UCSD-AML1 (cell line): ENCODE results near the gene HABP2.

Source experiments
- DNase-seq: peaks from one replicate; lab custom pipeline; 2025; ENCODE audit not compliant: unreplicated experiment; lab: John Stamatoyannopoulos, UW

The HABP2 gene

DNA sequence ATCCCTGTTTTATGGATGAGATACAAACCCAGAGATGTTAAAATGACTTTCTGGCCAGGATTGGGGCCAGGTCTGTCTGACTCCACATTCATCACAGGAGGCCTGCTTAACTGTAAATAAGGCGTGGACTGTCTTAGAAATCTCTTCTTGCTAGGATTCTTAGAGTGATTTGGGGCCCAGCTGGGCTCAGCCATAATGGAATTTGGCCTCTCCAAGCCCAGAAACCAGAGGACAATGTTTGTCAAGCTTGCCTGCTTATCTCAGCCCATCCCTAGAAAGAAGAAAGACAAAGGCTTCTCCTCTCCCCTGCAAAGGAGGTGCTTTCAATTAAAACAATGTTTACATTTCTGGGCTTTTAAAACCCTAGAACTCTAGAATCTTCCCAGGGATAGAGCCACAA lies 2.9 kb downstream of the HABP2 start:
- no peak for DNase-seq

DNA sequence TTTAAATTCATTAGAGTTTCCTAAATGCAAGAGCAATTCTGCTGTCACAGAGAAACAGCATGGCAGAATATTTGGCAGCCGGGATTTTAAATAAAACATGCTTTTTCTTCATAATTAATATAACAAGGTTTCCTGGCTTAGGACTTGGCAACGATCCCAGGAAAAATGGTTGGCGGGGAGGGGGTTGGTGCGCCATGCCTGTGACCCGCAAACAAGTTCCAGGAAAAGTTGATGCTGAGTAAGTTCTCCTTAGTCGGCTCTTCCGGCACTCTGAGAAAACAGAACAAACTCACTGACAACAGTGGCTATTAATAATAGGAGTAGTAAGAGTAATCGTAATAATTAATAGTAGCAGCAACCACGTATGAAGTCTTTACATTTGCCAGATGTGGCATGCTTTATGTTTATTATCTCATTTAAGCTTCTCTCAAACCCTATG lies 4.6 kb downstream of the HABP2 start:
- peak; percentile 62 for DNase-seq

DNA sequence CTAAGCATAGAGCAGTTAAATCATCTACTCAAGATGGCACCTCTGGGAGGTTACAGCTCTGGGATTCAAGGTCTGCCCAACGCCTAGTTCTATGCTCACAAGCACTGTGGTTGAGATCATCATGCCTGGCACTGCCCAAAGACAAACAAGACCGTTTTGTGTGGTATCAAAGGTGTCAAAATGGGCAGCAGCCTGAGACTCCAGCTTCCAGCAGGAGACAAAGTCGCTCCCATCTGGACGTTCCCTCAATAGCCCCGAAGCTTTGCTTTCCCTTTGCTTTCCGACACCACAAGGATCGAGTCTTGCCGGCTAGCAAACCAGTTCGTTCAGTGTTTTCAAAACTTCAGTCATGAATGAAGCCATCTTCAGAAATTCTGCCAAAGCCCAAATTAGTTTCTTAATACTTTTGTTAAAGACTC lies 5.1 kb downstream of the HABP2 start:
- DNase-seq: no peak

DNA sequence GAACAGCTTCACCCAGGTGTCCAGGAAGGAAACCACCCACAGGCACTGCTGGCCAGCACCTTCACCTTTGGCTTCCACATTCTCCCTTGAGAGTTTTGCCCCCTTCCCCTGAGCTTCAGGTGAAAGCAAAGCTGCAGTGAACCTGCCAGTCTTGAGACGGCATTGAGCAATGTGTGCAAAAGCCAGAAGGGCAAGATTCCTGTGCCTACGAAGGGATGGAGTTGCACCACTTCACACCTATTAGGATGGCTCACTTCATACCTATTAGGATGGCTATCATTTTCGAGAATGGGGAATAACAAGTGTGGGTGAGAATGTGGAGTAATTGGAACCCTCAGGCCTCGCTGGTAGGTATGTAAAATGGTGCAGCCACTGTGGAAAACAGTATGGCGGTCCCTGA lies 7.2 kb downstream of the HABP2 start:
- DNase-seq: no peak

DNA sequence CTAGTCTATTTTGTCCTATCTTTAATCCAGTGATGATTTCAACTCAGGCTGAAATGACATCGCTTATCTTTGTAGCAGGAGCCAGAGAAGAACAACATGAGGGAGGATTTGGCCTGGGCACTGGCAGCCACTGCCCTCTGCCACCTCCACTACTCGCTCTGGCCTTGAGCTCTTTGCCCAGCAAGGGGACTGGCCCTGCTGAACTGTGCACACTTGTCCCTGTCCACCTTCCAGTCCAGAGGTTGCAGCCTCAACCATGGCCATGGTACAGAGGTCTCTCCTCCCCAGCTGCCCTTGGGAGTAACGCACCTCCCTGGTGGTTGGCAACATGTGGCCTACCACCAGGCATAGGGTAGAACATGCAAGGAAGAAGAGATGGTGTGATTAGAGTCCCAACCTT lies 8.4 kb downstream of the HABP2 start:
- DNase-seq: no peak

DNA sequence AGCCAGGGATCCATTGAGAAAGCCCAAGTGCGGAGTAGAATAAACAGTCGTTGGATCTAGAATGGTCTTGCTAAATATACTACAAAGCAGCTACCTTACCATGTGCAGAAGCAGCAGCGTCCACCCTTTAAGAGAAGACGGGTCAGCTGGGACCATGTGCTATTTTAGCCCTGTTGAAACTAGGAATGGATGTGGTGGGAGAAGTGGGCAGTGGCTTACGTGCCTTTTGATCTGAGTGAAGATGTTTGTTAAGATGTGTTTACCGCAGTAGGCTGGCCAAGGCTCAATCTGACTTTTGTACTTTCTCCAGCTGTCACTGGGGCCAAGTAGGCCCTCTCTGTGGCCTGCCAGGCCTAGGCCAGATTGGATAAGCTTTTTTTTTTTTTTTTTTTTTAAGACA lies 9.2 kb downstream of the HABP2 start:
- no peak for DNase-seq

DNA sequence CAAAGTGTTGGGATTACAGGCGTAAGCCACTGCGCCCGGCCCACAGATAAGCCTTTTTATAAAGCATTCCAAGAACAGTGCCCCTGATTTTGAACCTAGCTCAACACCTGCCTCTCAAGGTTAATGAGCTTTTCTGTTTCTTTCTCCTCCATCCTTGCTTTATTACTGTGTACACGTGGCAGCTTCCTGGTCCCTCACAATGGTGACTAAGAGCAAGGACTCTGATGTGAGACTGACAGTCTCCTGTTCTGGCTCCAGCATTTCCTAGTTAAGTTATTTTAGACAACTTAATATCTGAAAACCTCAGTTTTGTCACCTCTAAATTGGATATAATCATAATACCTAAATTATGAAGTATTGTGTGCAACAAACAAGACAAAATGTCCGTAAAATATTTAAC lies 9.9 kb downstream of the HABP2 start:
- no peak for DNase-seq

DNA sequence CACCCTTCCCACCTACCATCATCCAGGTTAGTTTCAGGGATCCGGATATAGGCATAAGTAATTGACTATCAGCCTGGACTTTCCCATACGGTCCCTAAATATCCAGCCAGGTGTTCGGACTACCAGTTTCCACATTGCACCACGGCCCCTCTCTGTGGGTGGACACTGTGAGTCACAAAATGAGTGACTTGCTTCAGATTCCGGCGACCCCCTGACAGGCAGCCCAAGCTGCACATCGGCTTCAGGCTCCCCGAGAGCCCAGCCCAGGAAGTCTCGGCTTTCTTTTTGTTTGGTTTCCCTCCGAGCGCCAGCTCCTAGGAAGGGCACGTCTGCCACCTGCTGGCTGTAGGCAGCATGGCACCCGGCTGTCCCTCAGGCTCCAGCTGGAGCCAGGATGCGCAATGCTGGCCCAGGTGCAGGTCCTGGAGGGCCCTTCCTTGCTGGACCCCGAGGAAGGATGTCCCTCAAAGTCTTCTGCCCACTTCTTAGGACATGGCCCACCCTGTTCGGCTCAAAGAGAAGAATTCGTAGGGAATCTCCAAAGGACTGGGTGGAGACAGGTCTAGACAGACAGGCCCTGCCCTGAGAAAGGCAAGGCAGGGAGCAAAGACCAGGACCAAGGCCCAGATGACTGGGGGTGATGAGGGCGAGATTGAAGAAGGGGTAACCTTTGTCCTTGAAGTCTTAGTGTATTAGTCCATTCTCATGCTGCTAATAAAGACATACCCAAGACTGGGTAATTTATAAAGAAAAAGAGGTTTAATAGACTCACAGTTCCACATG lies 10.6 kb downstream of the HABP2 start:
- peak; percentile 80 for DNase-seq

DNA sequence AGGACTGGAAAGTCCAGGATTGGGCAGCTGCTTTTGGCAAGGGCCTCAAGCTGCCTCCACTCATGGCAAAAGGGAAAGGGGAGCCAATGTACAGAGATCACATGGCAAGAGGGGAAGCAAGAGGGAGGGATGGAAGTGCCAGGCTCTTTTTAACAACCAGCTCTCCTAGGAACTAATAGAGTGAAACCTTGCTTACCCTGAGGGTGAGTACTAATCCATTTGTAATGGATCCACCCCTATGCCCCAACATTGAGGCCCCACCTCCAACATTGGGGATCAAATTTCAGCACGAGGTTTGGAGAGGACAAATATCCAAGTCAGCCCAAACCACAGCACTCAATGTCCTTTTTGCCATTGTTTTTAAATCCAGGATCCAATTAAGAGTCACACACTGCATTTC lies 12.5 kb downstream of the HABP2 start:
- no peak for DNase-seq

DNA sequence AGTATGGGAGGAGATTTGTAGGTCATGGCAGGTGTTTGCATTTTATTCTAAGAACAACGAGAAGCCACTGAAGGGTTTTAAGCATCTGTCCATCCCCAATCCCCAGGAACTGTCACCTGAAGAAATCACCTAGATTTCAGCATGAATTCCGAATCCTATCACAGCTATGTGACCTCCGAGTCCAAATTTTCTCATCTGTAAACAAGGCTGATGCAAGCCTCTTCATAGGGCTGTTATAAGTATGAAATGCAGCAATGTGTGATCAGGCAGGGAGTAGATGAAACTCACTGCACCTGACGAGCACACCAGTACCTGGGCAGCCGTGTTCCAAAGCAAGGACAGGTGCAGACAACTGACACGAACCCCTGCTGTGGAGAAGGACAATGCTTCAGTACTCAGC lies 14.0 kb downstream of the HABP2 start:
- no peak for DNase-seq

DNA sequence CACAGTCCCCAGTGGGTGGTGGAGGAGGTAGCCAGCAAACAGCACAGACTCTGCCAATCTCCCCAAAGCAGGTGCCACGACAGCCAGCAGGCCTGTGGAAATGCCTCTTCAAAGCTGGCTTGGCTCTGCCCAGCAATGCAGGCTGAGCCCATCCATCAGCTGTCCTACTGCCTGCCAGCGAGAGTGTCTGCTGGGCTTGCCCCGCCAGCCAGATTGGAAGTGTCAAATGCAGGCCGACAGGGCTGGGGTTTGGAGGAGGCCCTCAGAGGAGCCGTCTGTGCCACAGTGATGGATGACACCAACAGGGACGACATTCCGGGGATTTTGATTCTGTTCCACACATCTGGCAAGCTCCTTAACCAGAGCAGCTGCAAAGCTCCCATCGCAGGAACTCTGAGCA lies 16.7 kb downstream of the HABP2 start:
- no peak for DNase-seq

DNA sequence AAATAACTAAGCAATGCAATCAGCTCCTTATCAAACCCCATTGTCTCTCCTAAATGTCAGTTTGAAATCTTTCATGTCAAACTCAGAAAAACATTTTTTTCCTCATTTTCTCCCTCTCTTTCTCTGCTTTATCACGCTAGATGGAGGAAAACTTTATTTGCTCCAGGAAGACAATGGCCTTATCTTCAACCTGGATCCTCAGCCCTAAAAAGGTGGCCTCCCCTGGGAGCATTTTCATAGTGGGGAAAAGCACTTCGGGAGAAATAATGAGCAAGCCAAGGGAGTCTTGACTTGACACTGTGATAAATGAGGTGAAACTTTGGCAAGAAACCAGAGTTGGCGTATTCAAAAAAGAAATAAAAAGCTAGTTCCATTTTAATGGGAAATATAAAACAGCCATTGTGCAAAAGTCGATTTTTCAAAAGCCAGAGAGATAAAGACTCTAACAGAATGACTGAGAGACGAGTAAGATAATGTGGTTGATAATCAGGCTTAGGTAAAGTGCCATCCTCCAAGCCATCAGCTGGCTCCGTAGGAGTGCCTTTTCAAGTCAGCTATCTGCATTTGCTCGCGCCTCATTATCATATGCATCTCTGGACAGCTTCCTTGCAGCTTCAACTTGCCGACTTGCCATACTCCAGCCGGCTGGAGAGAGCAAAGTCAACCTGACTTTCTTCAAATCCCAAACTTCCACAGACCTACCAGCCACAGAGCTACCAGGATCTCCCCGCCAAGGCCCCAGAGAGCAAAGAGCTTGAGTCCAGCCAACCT lies 19.9 kb downstream of the HABP2 start:
- DNase-seq: no peak

DNA sequence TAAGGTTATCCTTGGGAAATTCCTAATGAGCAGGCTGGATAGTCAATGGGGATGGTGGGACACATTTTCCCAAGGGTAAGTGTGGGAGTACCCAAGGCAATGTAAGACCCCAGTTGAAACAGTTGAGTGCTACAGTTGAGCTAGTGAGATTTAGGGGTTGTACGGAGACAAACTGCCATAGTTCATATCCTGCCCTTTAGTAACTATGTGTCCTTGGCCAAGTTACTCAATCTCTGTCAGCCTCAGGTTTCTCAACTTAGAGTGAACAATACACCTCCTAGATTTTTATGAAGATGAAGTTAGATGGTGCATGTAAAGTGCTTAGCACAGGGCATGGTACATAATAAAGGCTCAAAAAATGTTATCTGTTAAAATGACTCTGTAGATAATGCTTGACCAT lies 20.5 kb downstream of the HABP2 start:
- no peak for DNase-seq

DNA sequence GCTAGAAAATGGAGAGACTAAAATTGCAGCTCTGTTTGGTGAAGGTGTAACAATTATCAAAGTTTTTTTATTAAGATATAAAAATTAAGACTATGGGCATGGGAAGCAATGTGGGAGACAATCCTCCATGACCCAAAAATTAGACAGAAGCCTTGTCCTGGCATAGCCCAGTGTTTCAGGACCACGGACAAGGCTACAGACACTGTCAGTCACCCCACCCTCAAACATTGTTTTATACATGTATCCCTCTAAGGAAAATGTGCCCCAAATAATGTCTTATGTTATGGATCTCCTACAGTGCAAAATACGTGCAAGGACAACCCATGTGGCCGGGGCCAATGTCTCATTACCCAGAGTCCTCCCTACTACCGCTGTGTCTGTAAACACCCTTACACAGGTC lies 24.0 kb downstream of the HABP2 start:
- no peak for DNase-seq

DNA sequence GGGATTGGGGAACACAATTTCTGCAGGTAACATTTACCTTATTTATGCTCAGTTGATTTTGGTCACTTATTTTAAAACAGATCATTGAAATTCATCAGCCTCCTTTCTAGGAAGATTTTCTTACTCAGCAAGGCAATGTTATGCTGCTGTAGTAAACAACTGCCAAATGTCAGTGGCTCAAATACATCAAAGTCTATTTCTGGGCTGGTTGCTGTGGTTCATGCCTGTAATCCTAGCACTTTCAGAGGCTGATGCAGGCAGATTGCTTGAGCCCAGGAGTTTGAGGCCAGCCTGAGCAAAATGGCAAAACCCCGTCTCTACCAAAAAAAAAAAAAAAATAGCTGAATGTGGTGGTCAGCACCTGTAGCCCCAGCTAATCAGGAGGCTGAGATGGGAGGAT lies 25.9 kb downstream of the HABP2 start:
- DNase-seq: no peak

DNA sequence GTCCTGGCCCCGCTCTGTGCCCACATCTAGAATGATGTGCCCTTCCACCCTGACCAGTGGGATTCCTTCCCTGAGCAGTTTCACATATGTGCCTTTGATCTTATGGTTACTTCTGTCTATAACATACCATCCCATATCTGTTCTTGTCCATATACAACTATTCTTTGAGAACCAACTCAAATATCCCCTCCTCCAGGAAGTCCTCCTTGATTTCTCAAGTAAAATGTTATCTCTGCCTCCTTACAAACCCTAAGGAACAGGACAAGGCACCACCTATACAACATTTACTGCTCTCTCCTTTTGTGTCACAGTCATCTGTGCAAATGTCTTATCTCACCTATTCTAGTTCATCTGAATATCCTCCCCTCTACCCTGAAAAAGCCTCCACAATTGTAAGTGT lies 28.2 kb downstream of the HABP2 start:
- no peak for DNase-seq

DNA sequence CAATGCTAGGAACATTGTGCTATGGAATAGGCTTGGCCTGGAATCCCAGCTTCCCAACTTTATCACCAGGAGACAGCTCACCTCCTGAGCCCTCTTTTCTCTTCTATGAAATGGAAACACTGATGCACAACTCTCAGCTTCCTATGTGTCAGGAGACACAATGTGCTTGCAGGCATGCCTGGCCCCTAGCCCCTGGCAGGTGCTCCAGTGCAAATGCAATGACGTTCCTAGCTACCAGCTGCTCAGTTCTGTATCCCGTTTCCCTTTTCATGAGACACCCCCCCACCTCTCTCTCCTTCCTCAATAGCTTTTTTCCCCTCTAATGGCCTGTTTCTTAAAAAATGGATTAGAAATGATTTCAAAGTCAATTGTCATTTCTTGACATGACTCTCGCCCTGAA lies 30.7 kb downstream of the HABP2 start:
- DNase-seq: no peak

DNA sequence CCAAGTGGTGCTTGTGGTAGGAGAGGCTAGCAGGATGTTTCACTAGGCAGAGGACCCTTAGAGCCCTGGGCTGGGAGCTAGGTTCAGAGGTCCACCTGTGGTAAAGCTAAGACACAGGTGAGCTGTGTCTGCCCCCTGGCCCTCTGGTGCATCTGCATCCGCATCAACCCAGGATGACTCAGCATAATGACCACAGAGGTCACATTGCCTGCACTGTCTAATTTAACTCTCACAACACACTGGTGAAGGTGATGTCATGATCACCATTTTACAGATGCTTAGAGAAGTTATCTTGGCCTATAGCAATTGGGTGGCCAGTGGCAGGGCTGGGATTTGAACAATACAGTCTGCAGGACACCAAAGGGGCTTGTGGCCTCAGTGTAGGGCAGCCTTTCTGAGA lies 33.1 kb downstream of the HABP2 start:
- no peak for DNase-seq

DNA sequence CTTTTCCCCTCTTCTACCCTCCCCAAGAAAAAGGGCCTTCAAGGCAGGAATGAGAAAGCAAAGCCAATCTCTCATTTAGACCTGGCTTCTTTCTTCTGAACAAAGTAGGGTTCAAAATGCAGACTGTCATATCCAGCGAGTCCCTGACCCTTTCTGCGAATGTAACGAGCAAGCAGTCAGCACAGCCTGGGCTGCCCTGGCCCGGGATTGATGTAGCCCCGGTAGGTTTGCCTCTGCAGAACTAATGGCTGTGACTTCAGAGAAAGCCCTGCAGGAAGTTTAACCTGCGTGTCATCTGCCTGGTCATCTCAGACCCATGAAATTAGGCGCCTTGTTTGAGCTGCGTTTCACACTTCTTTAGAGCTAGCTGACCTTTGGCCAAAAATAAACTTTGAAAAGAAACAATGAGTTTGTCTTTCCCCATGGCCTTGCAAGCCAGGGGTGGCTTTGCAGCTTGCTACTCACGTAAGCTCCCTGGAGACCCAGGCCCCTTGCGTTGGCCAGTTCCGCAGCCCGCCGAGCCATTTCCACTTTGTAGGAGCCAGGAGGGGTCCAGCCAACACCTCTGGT lies 36.4 kb downstream of the HABP2 start:
- no peak for DNase-seq

DNA sequence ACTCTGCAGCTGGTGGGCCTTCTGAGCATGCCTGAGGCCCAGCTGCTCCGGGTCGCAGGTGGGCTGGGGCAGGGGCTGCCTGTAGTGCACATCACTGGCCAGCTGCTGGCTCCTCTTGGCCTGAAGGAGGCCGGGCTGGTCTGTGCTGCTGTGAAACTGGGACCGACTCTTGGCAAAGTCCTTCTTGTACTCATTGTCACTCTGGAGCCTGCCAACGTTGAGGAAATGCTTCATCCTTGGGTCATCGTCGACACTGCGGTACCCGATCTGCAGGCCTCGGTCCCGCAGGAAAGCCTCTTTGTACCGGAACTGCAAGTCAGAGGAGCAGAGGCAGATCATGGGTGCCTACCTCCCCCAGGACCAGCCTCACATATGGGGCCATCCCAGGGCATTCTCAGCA lies 37.7 kb downstream of the HABP2 start:
- DNase-seq: no peak

DNA sequence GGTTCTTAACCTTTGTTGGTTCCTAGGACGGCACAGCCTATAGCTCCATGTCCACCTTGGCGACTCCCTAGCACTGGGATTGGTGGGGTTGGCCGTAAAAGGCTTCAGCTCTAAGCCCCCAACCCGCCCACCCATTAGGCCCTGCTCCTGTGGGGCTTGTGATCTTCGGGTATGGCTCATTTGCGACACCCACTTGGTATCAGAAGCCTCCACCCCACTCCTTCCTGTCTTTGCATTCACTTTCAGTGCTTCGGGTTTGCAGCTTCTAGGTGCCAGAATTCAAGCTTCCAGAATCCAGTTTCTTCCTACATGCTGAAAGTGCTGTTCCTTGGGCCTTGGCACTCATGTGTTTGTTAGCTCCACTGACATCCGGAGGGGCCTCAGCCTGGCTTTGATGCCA lies 39.5 kb downstream of the HABP2 start:
- no peak for DNase-seq

DNA sequence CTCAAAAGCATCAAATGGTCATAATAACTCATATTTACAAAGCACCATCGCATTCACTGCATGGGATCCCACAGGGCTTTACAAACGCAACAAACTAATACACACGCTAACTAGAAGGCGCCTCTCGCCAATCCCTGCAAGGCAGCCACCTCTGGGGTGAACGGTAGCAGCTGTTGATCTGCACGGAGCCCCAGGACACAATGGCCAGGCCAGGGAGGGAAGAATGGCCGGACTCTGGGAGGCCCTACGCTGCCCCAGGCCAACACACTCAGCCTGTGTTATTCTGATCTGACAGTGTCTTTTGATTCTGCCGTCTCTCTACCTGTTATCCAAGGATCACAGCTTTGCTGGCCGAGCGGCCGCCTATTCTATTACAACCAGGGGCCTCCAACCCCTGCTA lies 41.8 kb downstream of the HABP2 start:
- DNase-seq: no peak
